IMR-90 (cell line): ENCODE measurements around the gene MSI2. TPM values are rescaled to one million over a fixed set of nuclear protein-coding genes. Genes with fewer than 3 reads are reported as not detected.

Experiments used
- ATAC-seq: fragments of 200-7000 bp; cut with Tn5 transposase; 2 replicates; pipeline ENCODE4 v1.9.1; 2020; ENCODE audit warnings: low read depth, mild to moderate bottlenecking, moderate library complexity
- BruUV-seq: library from RNA; stranded (reverse); fragments of 400-500 nt; replicated peaks from 2 replicates; lab custom pipeline; 2021; lab: Mats Ljungman, UMichigan
- CTCF ChIA-PET: fragments of 300-600 bp; formaldehyde crosslinking; extraction: SDS; loops from one replicate; lab custom pipeline; 2021; ENCODE audit warnings: antibody characterized with exemption; lab: Yijun Ruan, JAX
- POLR2A ChIA-PET: fragments of 300-600 bp; sonication (Branson Sonifier 250); formaldehyde crosslinking; loops from one replicate; lab custom pipeline; 2022; ENCODE audit warnings: antibody characterized with exemption; ENCODE audit not compliant: unreplicated experiment; lab: Charles Lee
- DNase-seq: peaks from one replicate; pipeline ENCODE4 v3.0.0; 2013
- H2AFZ ChIP-seq: replicated peaks from 2 replicates; pipeline ENCODE3; 2013; ENCODE audit warnings: low read length, mild to moderate bottlenecking; ENCODE audit not compliant: poor library complexity
- H2AK5ac ChIP-seq: 2 replicates; pipeline ENCODE4 v1.6.1; 2013; ENCODE audit warnings: low read depth, low read length, inconsistent platforms
- H2AK9ac ChIP-seq: replicated peaks from 2 replicates; pipeline ENCODE3; 2013; ENCODE audit warnings: mild to moderate bottlenecking, low read depth, low read length, moderate library complexity; ENCODE audit not compliant: poor library complexity
- H2BK120ac ChIP-seq: 2 replicates; pipeline ENCODE4 v1.6.1; 2013; ENCODE audit warnings: low read depth, low read length, inconsistent platforms
- H2BK15ac ChIP-seq: 3 replicates; pipeline ENCODE4 v1.6.1; 2013; ENCODE audit warnings: low read depth, low read length, inconsistent platforms
- H2BK20ac ChIP-seq: 2 replicates; pipeline ENCODE4 v1.6.1; 2013; ENCODE audit warnings: low read depth, mild to moderate bottlenecking, inconsistent platforms, low read length, moderate library complexity
- H2BK5ac ChIP-seq: 2 replicates; pipeline ENCODE4 v1.6.1; 2013; ENCODE audit warnings: mild to moderate bottlenecking, low read depth, low read length, inconsistent platforms; ENCODE audit not compliant: poor library complexity, severe bottlenecking
- H3K14ac ChIP-seq: replicated peaks from 2 replicates; pipeline ENCODE4 v1.6.1; 2013; ENCODE audit warnings: low read depth, low read length, inconsistent platforms
- H3K18ac ChIP-seq: 2 replicates; pipeline ENCODE4 v1.6.1; 2013; ENCODE audit warnings: low read depth, low read length, control low read depth
- H3K23ac ChIP-seq: 2 replicates; pipeline ENCODE4 v1.6.1; 2013; ENCODE audit warnings: low read depth, low read length, inconsistent platforms
- H3K27ac ChIP-seq: 2 replicates; pipeline ENCODE4 v1.5.1; 2013; ENCODE audit warnings: mild to moderate bottlenecking, control low read depth, low read length; ENCODE audit not compliant: insufficient read depth
- H3K27me3 ChIP-seq: 2 replicates; pipeline ENCODE4 v1.6.1; 2013; ENCODE audit warnings: low read length; ENCODE audit not compliant: control insufficient read depth, insufficient read depth
- H3K36me3 ChIP-seq: 2 replicates; pipeline ENCODE4 v1.6.1; 2013; ENCODE audit warnings: low read length, mixed read lengths; ENCODE audit not compliant: control insufficient read depth, insufficient read depth
- H3K4ac ChIP-seq: 2 replicates; pipeline ENCODE4 v1.6.1; 2013; ENCODE audit warnings: low read depth, low read length, inconsistent platforms
- H3K4me1 ChIP-seq: 2 replicates; pipeline ENCODE4 v1.6.1; 2013; ENCODE audit warnings: low read length, mixed read lengths; ENCODE audit not compliant: control insufficient read depth, insufficient read depth
- H3K4me2 ChIP-seq: 2 replicates; pipeline ENCODE4 v1.6.1; 2013; ENCODE audit warnings: low read depth, mild to moderate bottlenecking, control low read depth, low read length, moderate library complexity
- H3K4me3 ChIP-seq: 2 replicates; pipeline ENCODE4 v1.5.1; 2013; ENCODE audit warnings: low read depth, mild to moderate bottlenecking, control low read depth, low read length, moderate library complexity; ENCODE audit not compliant: insufficient read depth
- H3K56ac ChIP-seq: 2 replicates; pipeline ENCODE4 v1.6.1; 2013; ENCODE audit warnings: low read length, inconsistent platforms; ENCODE audit not compliant: insufficient read depth; ENCODE audit errors: extremely low read depth
- H3K79me1 ChIP-seq, 2 experiments: 2 replicates each; pipeline ENCODE4 v1.6.1; 2013; ENCODE audit warnings: low read length in 2 of 2, inconsistent platforms in 1 of 2, low read depth in 1 of 2
- H3K9ac ChIP-seq: 2 replicates; pipeline ENCODE4 v1.6.1; 2013; ENCODE audit warnings: low read depth, low read length, control low read depth
- H3K9me1 ChIP-seq: 2 replicates; pipeline ENCODE4 v1.6.1; 2013; ENCODE audit warnings: low read length, inconsistent platforms; ENCODE audit not compliant: insufficient read depth
- H3K9me3 ChIP-seq: 2 replicates; pipeline ENCODE4 v1.6.1; 2013; ENCODE audit warnings: low read length; ENCODE audit not compliant: control insufficient read depth, insufficient read depth
- H4K20me1 ChIP-seq: 2 replicates; pipeline ENCODE4 v1.6.1; 2013; ENCODE audit warnings: low read length, inconsistent platforms; ENCODE audit not compliant: insufficient read depth
- H4K5ac ChIP-seq: 2 replicates; pipeline ENCODE4 v1.6.1; 2013; ENCODE audit warnings: mild to moderate bottlenecking, low read depth, low read length, control low read depth
- H4K8ac ChIP-seq, 2 experiments: 2 replicates each; pipeline ENCODE4 v1.6.1; 2013; ENCODE audit warnings: low read depth in 2 of 2, low read length in 2 of 2, control low read depth in 1 of 2, inconsistent platforms in 1 of 2
- H4K91ac ChIP-seq: 2 replicates; pipeline ENCODE4 v1.6.1; 2013; ENCODE audit warnings: low read depth, low read length, inconsistent platforms; ENCODE audit not compliant: insufficient read depth
- MAZ ChIP-seq: IDR thresholded peaks from 2 replicates; pipeline ENCODE4 v1.6.1; 2012; ENCODE audit warnings: low read depth, mild to moderate bottlenecking, low read length, improper control_type of control experiment, moderate library complexity, borderline replicate concordance
- WGBS, 2 experiments: methylation state at CpG; one replicate each; pipeline versions ENCODE4 v1.1.5 to v1.1.7; 2013; ENCODE audit warnings: missing lambda C conversion rate in 2 of 2; ENCODE audit not compliant: insufficient read length in 1 of 2; ENCODE audit errors: extremely low coverage in 2 of 2; 5-methylcytosine and 5-hydroxymethylcytosine counted together
- dilution Hi-C: fragments of 300-500 bp; cut with HindIII; formaldehyde crosslinking; loops from one replicate; pipeline ENCODE4 v1.14.3; 2018; ENCODE audit warnings: low sequenced_read_pairs; ENCODE audit not compliant: unreplicated experiment
- in situ Hi-C: fragments of 300-500 bp; cut with MboI; formaldehyde crosslinking; loops from 3 replicates; pipeline ENCODE4 v1.14.3; 2019; ENCODE audit warnings: low sequenced_read_pairs, inconsistent platforms, mixed read lengths
- intact Hi-C: fragments of 100-400 bp; cut with micrococcal nuclease; formaldehyde crosslinking; loops from 2 replicates; pipeline ENCODE4 v1.10.0; 2022
- polyA plus RNA-seq, 3 experiments: library from polyadenylated mRNA; depleted of rRNA; stranded (reverse); fragments of >200 nt; gene quantifications; 2 replicates each; pipeline ENCODE4 v1.2.3, GENCODE V29; 2012; ENCODE audit warnings: low replicate concordance in 1 of 3
- total RNA-seq: library from RNA; depleted of rRNA; stranded (reverse); fragments of >200 nt; gene quantifications from 2 replicates; pipeline ENCODE4 v1.2.3, GENCODE V29; 2012

MSI2 gene
- total and polyA plus RNA-seq, 2 of the 4 experiments (the other 2 are of a cell fraction), result 13.0 to 16.0 TPM

DNA sequence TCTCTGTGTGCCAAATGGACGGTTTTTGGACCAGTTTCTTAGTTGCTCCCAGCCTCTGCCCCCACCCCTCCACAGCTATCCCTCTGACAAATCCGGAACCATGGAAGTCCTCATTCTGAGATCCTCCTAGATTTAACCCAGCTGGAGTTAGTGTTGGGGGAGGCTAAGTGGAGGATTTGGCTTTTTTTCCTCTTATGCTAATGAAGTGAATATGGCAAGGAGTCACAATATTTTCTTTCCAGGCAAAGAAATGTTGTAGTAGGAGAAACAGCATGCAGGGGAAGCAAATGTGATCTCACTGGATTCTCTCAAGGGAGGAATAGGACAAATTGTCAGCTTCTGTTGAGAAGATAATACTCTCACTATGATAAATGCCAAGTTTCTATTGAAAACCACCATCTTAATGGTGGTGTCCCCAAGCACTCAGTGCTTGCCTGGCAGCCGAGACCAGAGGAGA, 159.5 kb downstream of the MSI2 start:
- Histone ChIP-seq H3K56ac (no peak overlapping the region), H3K36me3 (no peaks in the 10 kb centered on the region), H4K5ac (no peak overlapping the region), H3K9ac (no peak overlapping the region), H2BK5ac (no peak overlapping the region), H3K18ac (no peak overlapping the region), H2AK9ac (no peak overlapping the region), H2BK120ac (no peak overlapping the region), H3K9me3 (no peaks in the 10 kb centered on the region), H3K23ac (no peak overlapping the region), H3K14ac (no peak overlapping the region), H4K8ac (no peak overlapping the region), H3K79me1 (no peaks in the 10 kb centered on the region; a peak in 1 of 4 replicates), H3K4me2 (no peak overlapping the region), H3K9me1 (no peaks in the 10 kb centered on the region), H4K91ac (no peak overlapping the region), H3K27me3 (no peaks in the 10 kb centered on the region), H3K27ac (no peak overlapping the region), H3K4me3 (no peak overlapping the region), H4K20me1 (no peaks in the 10 kb centered on the region), H3K4me1 (no peaks in the 10 kb centered on the region), H2BK15ac (no peak overlapping the region), H3K4ac (no peak overlapping the region), H2BK20ac (no peak overlapping the region), H2AK5ac (no peak overlapping the region), H2AFZ (no peak overlapping the region)
- POLR2A ChIA-PET, result no interaction called here
- no TSS peak for BruUV-seq
- no CpG with 5 or more reads among the region's 3 CpGs for WGBS, 2 experiments
- ATAC-seq, result no peak
- in situ Hi-C loops (no loop called here), dilution Hi-C loops (no loop called here), intact Hi-C loops (no loop called here)
- CTCF ChIA-PET, result interaction anchor here (1.4 kb wide), 1 partner anchor 173 kb away, joined by 3 read pairs; no protein-coding TSS in a partner anchor
- TF ChIP-seq MAZ, result no peak
- DNase-seq, result no peak
